Right lobe of liver (tissue), 4 donors: ENCODE data around the gene FAM171A2.

Experiments
- CTCF ChIP-seq, 4 donors: fragments of 200-600 bp in 3 of 4; fragments of 450-650 bp in 1 of 4; IDR thresholded peaks; one replicate each; pipeline versions ENCODE4 v1.5.1 to v1.8.0; 2016 to 2022; ENCODE audit warnings: antibody characterized with exemption in 4 of 4, mild to moderate bottlenecking in 2 of 4
- POLR2A ChIP-seq: fragments of 450-650 bp; IDR thresholded peaks from one replicate; pipeline ENCODE4 v1.6.1; 2017; ENCODE audit warnings: antibody characterized with exemption, mild to moderate bottlenecking
- donor health status: DM: no; HTN: no; CAD: no.
- donor health status: DM: no; HTN: no; CAD: no.
- donor health status: DM: no; HTN: yes; CAD: no.

- TF ChIP-seq CTCF (IDR thresholded peaks at IDR 0.05) = no peak
- no peak for TF ChIP-seq POLR2A
Measured at GRCh38 chr17:44398692-44399691, 35.3 kb upstream of the FAM171A2 start.
